HepG2 (cell line): ENCODE data around the gene TMC4. TPM values are rescaled to one million over a fixed set of nuclear protein-coding genes. Genes with fewer than 3 reads are reported as not detected.
A peak's percentile ranks its signal among the peaks of the same experiment; 100 is the strongest.

Experiments used
- BORCS8-MEF2B ChIP-seq: sonication (generic); formaldehyde crosslinking; IDR thresholded peaks from 2 replicates; pipeline ENCODE4 v1.8.0; 2022; ENCODE audit warnings: mild to moderate bottlenecking, missing genetic modification reagents
- CC2D1A ChIP-seq: sonication (generic); formaldehyde crosslinking; IDR thresholded peaks from 2 replicates; pipeline ENCODE4 v1.8.1; 2023; ENCODE audit warnings: mild to moderate bottlenecking, missing genetic modification reagents
- FOXJ3 ChIP-seq: sonication (generic); formaldehyde crosslinking; IDR thresholded peaks from 2 replicates; pipeline ENCODE4 v1.4.0; 2020; ENCODE audit warnings: missing genetic modification reagents, mild to moderate bottlenecking, borderline replicate concordance
- HDAC2 ChIP-seq: sonication (generic); formaldehyde crosslinking; IDR thresholded peaks from 2 replicates; pipeline ENCODE4 v1.4.0; 2020; ENCODE audit warnings: missing genetic modification reagents
- HINFP ChIP-seq: sonication (generic); formaldehyde crosslinking; IDR thresholded peaks from 2 replicates; pipeline ENCODE4 v1.4.0; 2020; ENCODE audit warnings: low read depth, mild to moderate bottlenecking, missing genetic modification reagents
- LRRFIP1 ChIP-seq: sonication (generic); formaldehyde crosslinking; conservative IDR thresholded peaks from 2 replicates; pipeline ENCODE4 v1.4.0; 2020; ENCODE audit warnings: missing genetic modification reagents
- MLXIP ChIP-seq: sonication (generic); formaldehyde crosslinking; IDR thresholded peaks from 2 replicates; pipeline ENCODE4 v1.9.0; 2021; ENCODE audit warnings: missing genetic modification reagents, borderline replicate concordance
- SIN3B ChIP-seq: fragments of 150-350 bp; IDR thresholded peaks from 2 replicates; pipeline ENCODE4 v1.6.1; 2014; ENCODE audit warnings: low read length
- SP4 ChIP-seq: sonication (generic); formaldehyde crosslinking; IDR thresholded peaks from 2 replicates; pipeline ENCODE4 v1.8.1; 2023; ENCODE audit warnings: mild to moderate bottlenecking, missing genetic modification reagents
- TFAP4 ChIP-seq: sonication (generic); IDR thresholded peaks from 2 replicates; pipeline ENCODE4 v1.6.1; 2016; ENCODE audit warnings: low read depth, borderline replicate concordance
- ZEB1 ChIP-seq: IDR thresholded peaks from 2 replicates; pipeline ENCODE4 v1.6.1; 2012; ENCODE audit warnings: mild to moderate bottlenecking, low read depth, inconsistent platforms; ENCODE audit not compliant: insufficient replicate concordance
- ZNF225 ChIP-seq: sonication (generic); formaldehyde crosslinking; IDR thresholded peaks from 2 replicates; pipeline ENCODE4 v1.4.0; 2020; ENCODE audit warnings: mild to moderate bottlenecking, missing genetic modification reagents
- ZNF563 ChIP-seq: sonication (generic); formaldehyde crosslinking; IDR thresholded peaks from 2 replicates; pipeline ENCODE4 v1.8.0; 2022; ENCODE audit warnings: mild to moderate bottlenecking, moderate library complexity, missing genetic modification reagents
- ZNF781 ChIP-seq: sonication (generic); formaldehyde crosslinking; IDR thresholded peaks from 2 replicates; pipeline ENCODE4 v1.5.1; 2020; ENCODE audit warnings: borderline replicate concordance, mild to moderate bottlenecking, missing genetic modification reagents; ENCODE audit errors: not compliant biosample characterization
- polyA plus RNA-seq, 8 experiments: library from polyadenylated mRNA; depleted of rRNA in 3 of 8; stranded (reverse) in 7 of 8; unstranded in 1 of 8; fragments of >200 nt; fragmentation: Illumina TruSeq in 4 of 8; extraction: Trizol in 4 of 8; gene quantifications; 2 replicates each; pipeline versions ENCODE4 v1.2.1 to v1.2.3, GENCODE V29; 2011 to 2016; ENCODE audit warnings: low read depth in 4 of 8, missing spikeins in 1 of 8, mixed read lengths in 1 of 8; ENCODE audit not compliant: insufficient read depth in 1 of 8
- total RNA-seq, 5 experiments: library from RNA; depleted of rRNA; stranded (reverse); fragments of >200 nt; fragmentation: Illumina TruSeq; extraction: Trizol; gene quantifications; 2 replicates each; pipeline ENCODE4 v1.2.3, GENCODE V29; 2016; ENCODE audit warnings: low read depth in 1 of 5
- TF ChIP-seq, protein P1 (sequence below): sonication (generic); formaldehyde crosslinking; IDR thresholded peaks from 2 replicates; pipeline ENCODE4 v1.4.0; 2020; ENCODE audit warnings: missing genetic modification reagents

Gene TMC4
- total and polyA plus RNA-seq, 2 of the 13 experiments (the other 11 are each of a cell fraction or from before 2014, with no cell fraction given), result 0.13 to 0.24 TPM

DNA sequence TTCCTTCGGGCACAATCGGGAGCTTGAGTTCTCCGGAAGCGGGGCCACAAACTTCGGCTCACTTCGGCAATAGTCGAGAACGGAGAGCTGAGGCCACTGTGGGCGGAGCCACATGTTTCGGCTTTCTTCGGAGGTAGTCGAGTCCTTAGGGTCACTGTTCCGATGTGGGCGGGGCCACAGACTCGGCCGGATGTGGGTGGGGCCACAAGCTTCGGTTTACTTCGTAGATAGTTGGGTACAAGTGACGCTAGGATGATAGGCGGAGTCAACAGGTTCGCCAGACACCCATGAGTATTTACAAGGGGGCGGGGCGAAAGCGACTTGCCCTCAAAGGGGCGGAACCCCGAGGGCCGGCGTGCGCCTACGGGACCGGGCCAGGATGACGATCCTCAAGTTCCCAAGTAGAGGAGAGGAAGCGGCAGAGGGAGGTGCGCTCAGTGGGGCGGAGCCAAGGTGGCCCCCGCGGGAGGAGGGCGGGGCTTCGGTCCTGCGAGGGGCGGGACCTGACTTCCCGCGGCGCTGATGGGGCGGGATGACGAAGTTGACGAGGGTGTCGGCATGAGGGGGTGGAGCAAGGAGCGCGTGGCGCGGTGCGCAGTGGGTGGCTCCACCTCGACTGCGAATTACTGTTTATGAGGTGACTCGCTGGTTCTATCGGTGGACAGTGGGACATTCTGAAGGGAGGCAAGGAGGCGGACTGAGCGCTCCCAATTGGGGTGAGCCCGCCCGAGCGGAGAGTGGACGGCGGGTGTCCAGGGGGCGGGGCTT, 17.0 kb upstream of the TMC4 start (continued):
- no peak for TF ChIP-seq LRRFIP1 (CRISPR knock-in tag)
- TF ChIP-seq FOXJ3 (CRISPR knock-in tag), result no peak; the same call in 1 of the 2 replicates
- TF ChIP-seq BORCS8-MEF2B (CRISPR knock-in tag), result no peak
- TF ChIP-seq CC2D1A, result no peak
- TF ChIP-seq SIN3B, result no peak
- TF ChIP-seq ZNF225, result no peak
- peak; percentile 89 for TF ChIP-seq SP4 (CRISPR knock-in tag)
- no peak for TF ChIP-seq ZEB1
- TF ChIP-seq MLXIP (CRISPR knock-in tag), result no peak
- TF ChIP-seq ZNF563, result no peak
- 0 out of 2 replicates have a peak, but pooled peaks have one; percentile 0 for TF ChIP-seq HDAC2
- TF ChIP-seq, protein P1, sequence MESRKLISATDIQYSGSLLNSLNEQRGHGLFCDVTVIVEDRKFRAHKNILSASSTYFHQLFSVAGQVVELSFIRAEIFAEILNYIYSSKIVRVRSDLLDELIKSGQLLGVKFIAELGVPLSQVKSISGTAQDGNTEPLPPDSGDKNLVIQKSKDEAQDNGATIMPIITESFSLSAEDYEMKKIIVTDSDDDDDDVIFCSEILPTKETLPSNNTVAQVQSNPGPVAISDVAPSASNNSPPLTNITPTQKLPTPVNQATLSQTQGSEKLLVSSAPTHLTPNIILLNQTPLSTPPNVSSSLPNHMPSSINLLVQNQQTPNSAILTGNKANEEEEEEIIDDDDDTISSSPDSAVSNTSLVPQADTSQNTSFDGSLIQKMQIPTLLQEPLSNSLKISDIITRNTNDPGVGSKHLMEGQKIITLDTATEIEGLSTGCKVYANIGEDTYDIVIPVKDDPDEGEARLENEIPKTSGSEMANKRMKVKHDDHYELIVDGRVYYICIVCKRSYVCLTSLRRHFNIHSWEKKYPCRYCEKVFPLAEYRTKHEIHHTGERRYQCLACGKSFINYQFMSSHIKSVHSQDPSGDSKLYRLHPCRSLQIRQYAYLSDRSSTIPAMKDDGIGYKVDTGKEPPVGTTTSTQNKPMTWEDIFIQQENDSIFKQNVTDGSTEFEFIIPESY (CRISPR knock-in tag), result 0 out of 2 replicates have a peak, but pooled peaks have one; percentile 26
- no peak; the same call in 1 of the 2 replicates for TF ChIP-seq HINFP (CRISPR knock-in tag)
- TF ChIP-seq TFAP4, result no peak
- no peak for TF ChIP-seq ZNF781 (CRISPR knock-in tag)
